ENCODE data around the gene NIP7. TPM values are rescaled to one million over a fixed set of nuclear protein-coding genes. Genes with fewer than 3 reads are reported as not detected.

Gene NIP7
- total RNA-seq, 1 experiment from 2014 or later = 72.8 TPM

GRCh38 chr16:69338557-69339288, 849 bp upstream of the NIP7 start:
- Mint-ChIP-seq H3K27ac (peak overlapping the region; percentile 54 to 97 (median 94); a peak in 6 of 7 replicates), H3K4me1 (peaks cover 16 to 20% of the 10 kb centered on the region in 2 experiments), H3K36me3 (ENCODE audit: insufficient read depth in 1 of 3, low read depth in 3 of 3) (peaks cover 31 to 69% (median 58%) of the 10 kb centered on the region in 3 experiments; a peak in 6 of 7 replicates), H3K9me3 (no peaks in the 10 kb centered on the region), H3K27me3 (ENCODE audit: low read depth) (no peaks in the 10 kb centered on the region), H3K4me3 (peak overlapping the region; percentile 92 to 98)
- Histone ChIP-seq H3T11ph (ENCODE audit: low read length) (no peak overlapping the region), H3K9ac (ENCODE audit: extremely low read depth, insufficient read length, low read length) (peak overlapping the region; percentile 90), H3K4ac (ENCODE audit: low read depth, low read length) (no peak overlapping the region), H3K79me1 (ENCODE audit: insufficient read depth, low read depth, low read length, poor library complexity, severe bottlenecking) (peaks cover 16% of the 10 kb centered on the region), H4K8ac (replicated peaks; ENCODE audit: insufficient read length, low read depth, low read length) (no peak overlapping the region), H2BK5ac (ENCODE audit: insufficient read length, low read length) (no peak overlapping the region), H3K79me2 (ENCODE audit: insufficient read depth, low read length) (peaks cover 5% of the 10 kb centered on the region; the same call in 1 of the 2 replicates), H2BK20ac (ENCODE audit: low read depth, low read length, poor library complexity, severe bottlenecking) (no peak overlapping the region), H2AFZ (ENCODE audit: low read length) (no peak overlapping the region), H4K91ac (ENCODE audit: insufficient read length, low read depth, low read length) (no peak overlapping the region), H2BK12ac (ENCODE audit: insufficient read length, low read depth, low read length) (no peak overlapping the region), H3K27me3 (ENCODE audit: insufficient read depth, low read length) (no peaks in the 10 kb centered on the region), H3K14ac (ENCODE audit: insufficient read depth, low read length) (peak overlapping the region; percentile 88; the same call in 1 of the 2 replicates), H3K27ac (ENCODE audit: insufficient read length, low read depth, low read length) (no peak overlapping the region), H3K23ac (ENCODE audit: insufficient read length, low read depth, low read length) (no peak overlapping the region), H2BK15ac (ENCODE audit: low read depth, low read length) (no peak overlapping the region), H3K23me2 (ENCODE audit: insufficient read length, low read depth, low read length, poor library complexity, severe bottlenecking) (peaks cover 7% of the 10 kb centered on the region), H3K4me1 (ENCODE audit: insufficient read depth, low read length) (no peaks in the 10 kb centered on the region), H3K4me2 (ENCODE audit: insufficient read depth, insufficient read length, low read length) (peak overlapping the region; percentile 77), H3K56ac (ENCODE audit: insufficient read length, low read depth, low read length) (no peak overlapping the region), H4K20me1 (ENCODE audit: control insufficient read depth, insufficient read depth, insufficient read length) (no peaks in the 10 kb centered on the region), H3K9me3 (ENCODE audit: control insufficient read depth, low read depth, low read length) (no peaks in the 10 kb centered on the region), H3K18ac (ENCODE audit: insufficient read length, low read depth, low read length) (peak overlapping the region; percentile 74), H2BK120ac (ENCODE audit: low read depth, low read length, poor library complexity, severe bottlenecking) (no peak overlapping the region), H2AK5ac (ENCODE audit: insufficient read length, low read length) (no peak overlapping the region), H4K5ac (ENCODE audit: insufficient read length, low read depth, low read length) (no peak overlapping the region)
- no peak for TF ChIP-seq CTCF (conservative IDR thresholded peaks at IDR 0.05)
- DNase-seq = no peak
- WGBS (ENCODE audit: extremely low coverage, insufficient read length, low lambda C conversion rate) = no CpG with 5 or more reads among the region's 46 CpGs

Measured in H9 (cell line).